GM18505 (cell line): ENCODE results near the gene CD302.
A peak's percentile ranks its signal among the peaks of the same experiment; 100 is the strongest.
"Not testable (repeated sequence)": the region's sequence is repeated elsewhere in the genome, so short reads cannot be mapped to it uniquely, and the experiment has no call there.

Experiments
- ATAC-seq: cut with Tn5 transposase; IDR thresholded peaks from one replicate; pipeline ENCODE4 v1.9.1; 2021; ENCODE audit not compliant: unreplicated experiment
- POLR2A ChIP-seq: IDR thresholded peaks from 4 replicates; pipeline ENCODE4 v1.6.1; 2011; ENCODE audit warnings: borderline replicate concordance; ENCODE audit not compliant: insufficient read depth, insufficient read length; ENCODE audit errors: extremely low read depth

CD302 gene

GRCh38 chr2:159797543-159798375 is at the start of gene CD302:
Gene CD302 (minus strand): TSS chr2:159798208. CDS start chr2:159798198, 10 bp downstream.
- peak; percentile 61 for ATAC-seq
- TF ChIP-seq POLR2A: no peak

GRCh38 chr2:159846564-159846963 is 48.6 kb upstream of the CD302 start:
- ATAC-seq: no peak
- no peak for TF ChIP-seq POLR2A

- TF ChIP-seq POLR2A: no peak
- ATAC-seq: no peak
Observed at GRCh38 chr2:159840616-159841015, 42.6 kb upstream of the CD302 start.

- no peak for ATAC-seq
- no peak for TF ChIP-seq POLR2A
Observed at GRCh38 chr2:159832858-159833257, 34.9 kb upstream of the CD302 start.

GRCh38 chr2:159832026-159832425 is 34.0 kb upstream of the CD302 start:
- no peak for TF ChIP-seq POLR2A
- ATAC-seq: no peak

- no peak for ATAC-seq
- no peak for TF ChIP-seq POLR2A
Observed at GRCh38 chr2:159829376-159829775, 31.4 kb upstream of the CD302 start.

- TF ChIP-seq POLR2A: no peak
- no peak for ATAC-seq
Observed at GRCh38 chr2:159828738-159829137, 30.7 kb upstream of the CD302 start.

- ATAC-seq: not testable (repeated sequence)
Observed at GRCh38 chr2:159822478-159822833, 24.4 kb upstream of the CD302 start.

- not testable (repeated sequence) for ATAC-seq
Observed at GRCh38 chr2:159821775-159822477, 23.9 kb upstream of the CD302 start.

- no peak for TF ChIP-seq POLR2A
- no peak for ATAC-seq
Observed at GRCh38 chr2:159818940-159819339, 20.9 kb upstream of the CD302 start.

GRCh38 chr2:159817283-159817682 is 19.3 kb upstream of the CD302 start:
- no peak for ATAC-seq
- TF ChIP-seq POLR2A: no peak

GRCh38 chr2:159811232-159811631 is 13.2 kb upstream of the CD302 start:
- no peak for ATAC-seq
- no peak for TF ChIP-seq POLR2A

GRCh38 chr2:159808032-159808425 is 10.0 kb upstream of the CD302 start:
- ATAC-seq: no peak
- no peak for TF ChIP-seq POLR2A

- ATAC-seq: no peak
Observed at GRCh38 chr2:159807183-159808031, 9.4 kb upstream of the CD302 start.

GRCh38 chr2:159804941-159805340 is 6.9 kb upstream of the CD302 start:
- TF ChIP-seq POLR2A: no peak
- ATAC-seq: no peak

More at GRCh38 chr2:159807183-159808031, 9.4 kb upstream of the CD302 start:
- TF ChIP-seq POLR2A: no peak
